Amniotic stem cell (primary cell): ENCODE data around the gene C1QL4.

Experiments
- DNase-seq: peaks from one replicate; lab custom pipeline; 2025; lab: John Stamatoyannopoulos, UW

Gene C1QL4

GRCh38 chr12:49347311-49348193 is 10.6 kb upstream of the C1QL4 start:
- no peak for DNase-seq

DNA sequence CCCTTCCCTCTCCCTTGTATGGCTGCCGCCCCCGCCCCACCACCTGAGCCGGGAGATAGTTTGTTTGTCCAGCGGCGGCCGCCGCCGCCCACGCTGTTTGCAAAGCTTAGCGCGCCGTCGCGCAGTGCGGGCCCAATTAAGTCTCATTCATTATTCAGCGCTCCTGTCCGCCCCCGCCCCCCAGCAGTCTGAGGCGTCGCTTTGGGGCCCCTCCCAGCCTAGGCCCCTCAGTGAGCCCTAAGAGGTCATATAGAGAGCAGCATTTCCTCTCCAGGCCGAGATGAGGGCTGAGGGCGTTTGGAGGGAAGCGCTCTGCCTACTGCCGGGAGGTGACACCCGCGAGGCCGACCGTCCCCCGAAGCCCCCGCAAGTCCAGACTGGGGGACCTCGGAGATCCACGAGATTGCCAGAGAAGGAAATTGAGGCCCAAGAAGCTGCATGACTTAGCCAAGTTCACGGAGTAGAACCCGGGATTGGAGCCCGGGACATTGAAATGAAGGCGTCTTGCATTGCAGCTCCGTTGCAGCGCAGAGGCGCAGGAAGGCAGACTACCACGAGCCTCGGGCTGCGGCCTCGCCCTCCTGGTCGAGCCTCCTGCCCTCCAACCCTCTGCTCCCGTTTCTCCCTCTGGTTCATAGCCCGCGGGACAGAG is 9.8 kb upstream of the C1QL4 start, which contains the start of gene DNAJC22:
TSS of gene DNAJC22 (plus strand) at position 230 of the 652 bp plus-strand sequence. CDS start 1,985 bp downstream, outside the sequence.
- DNase-seq = no peak

GRCh38 chr12:49345825-49346658 is 9.1 kb upstream of the C1QL4 start:
- no peak for DNase-seq

- DNase-seq = no peak
Observed at GRCh38 chr12:49345051-49345824, 8.2 kb upstream of the C1QL4 start.

GRCh38 chr12:49344486-49345050 is 7.6 kb upstream of the C1QL4 start:
- DNase-seq = no peak

DNA sequence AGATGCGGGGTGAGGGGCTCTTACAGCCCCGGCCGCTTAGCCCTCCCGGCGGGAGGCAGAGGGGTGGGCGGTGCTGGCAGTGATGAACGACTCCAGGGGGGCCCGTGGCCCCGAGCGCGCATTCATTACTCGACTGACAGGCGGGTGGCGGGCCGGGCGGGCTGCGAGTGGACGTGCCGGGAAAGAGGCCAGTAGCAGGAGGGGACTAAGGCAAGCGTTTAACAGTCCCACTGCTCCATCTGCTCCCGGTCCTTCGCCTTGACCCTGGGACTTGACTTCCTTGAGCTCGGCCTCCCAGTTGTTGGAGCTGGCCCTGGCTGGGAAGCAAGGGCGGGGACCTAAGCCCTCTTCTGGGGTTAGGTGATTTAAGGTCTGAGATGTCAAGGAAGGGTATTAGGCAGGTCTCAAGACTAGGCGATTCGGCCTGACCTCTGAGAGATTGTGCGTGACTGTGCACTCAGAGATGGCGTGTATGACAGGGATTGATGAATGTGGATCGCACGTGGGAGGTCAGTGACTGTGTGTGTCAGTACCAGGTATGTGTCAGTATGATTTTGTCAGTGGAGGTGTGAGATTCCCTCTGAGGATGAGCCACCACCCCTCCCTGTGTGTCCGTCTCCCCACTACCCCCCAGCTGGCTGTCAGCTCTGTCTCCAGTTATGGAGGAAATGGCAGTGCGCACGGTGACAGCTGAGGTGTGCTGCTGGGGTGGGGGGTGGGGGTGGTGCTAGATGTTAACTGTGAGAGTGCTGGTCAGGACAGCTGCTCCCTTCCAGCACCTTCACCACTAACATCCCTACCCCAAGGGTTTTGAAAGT is 6.1 kb upstream of the C1QL4 start:
- no peak for DNase-seq

GRCh38 chr12:49342066-49342913 is 5.3 kb upstream of the C1QL4 start:
- peak; percentile 53 for DNase-seq

DNA sequence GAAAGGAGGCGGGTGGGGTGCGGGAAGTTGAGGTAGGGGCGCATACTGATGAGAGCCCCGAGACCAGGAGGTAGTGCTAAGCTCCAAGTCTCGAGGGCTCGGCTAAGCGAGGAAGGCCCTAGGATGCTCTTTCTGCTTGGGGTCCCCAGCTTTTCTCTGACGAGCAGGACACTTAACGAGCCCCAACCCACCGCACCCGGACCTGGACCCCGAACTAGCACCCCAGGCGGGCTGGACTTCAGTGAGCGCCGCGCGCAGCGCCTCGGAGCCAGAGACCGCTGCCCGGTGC is 4.7 kb upstream of the C1QL4 start:
- no peak for DNase-seq

GRCh38 chr12:49340971-49341776 is 4.2 kb upstream of the C1QL4 start:
- DNase-seq = no peak

GRCh38 chr12:49340095-49340870 is 3.3 kb upstream of the C1QL4 start:
- no peak for DNase-seq

DNA sequence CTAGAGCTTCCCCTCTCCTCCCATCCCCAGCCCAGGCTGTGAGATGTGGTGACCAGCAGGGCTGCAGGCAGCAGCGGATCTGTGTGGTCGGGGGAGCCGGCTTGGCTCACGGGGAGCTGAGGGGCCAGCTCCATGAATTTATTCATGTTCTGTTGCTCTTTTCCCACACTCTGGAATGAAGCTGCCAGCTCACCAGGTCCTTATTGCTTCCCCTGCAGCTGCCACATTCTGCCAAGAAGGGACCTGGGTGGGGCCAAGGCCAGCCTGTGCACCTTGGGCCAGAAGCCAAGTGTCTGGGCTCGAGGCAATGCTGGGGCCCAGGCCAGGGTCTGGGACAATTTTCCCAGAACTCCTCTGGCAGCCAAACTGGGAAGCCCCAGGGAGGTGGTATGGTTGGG is 2.5 kb upstream of the C1QL4 start:
- DNase-seq = no peak

DNA sequence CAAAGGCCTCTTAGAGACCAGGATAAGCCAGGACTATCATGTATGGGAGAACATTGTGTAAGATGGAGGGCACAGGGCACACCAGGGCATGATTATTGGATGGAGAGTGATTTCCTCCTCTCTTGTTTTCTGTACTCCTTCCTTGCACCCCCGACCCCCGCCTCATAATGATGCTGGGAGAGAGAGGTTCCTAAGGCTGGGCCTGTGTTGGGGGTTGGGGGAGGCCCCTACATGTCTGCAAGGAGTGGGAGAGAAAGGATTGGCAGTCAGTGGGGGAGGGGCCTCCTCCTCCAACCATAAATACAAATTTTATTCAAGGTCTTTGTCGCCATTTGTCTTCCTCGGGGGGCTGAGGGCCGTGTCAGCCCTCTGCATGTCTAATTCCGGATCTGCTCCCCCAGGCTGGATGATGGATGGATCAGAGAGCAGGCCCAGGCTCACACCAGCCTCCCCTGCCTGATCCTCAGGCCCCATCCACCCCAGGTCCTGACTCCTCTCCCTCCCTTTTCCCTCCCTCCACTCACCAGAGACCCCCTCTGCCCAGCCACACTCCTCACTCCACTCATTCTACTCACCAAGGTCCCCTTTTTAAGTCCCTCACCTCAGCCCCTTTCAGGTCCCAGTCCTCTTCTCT is 2.0 kb upstream of the C1QL4 start:
- no peak for DNase-seq

- DNase-seq = no peak
Observed at GRCh38 chr12:49335955-49336644, 888 bp downstream of the C1QL4 start.

DNA sequence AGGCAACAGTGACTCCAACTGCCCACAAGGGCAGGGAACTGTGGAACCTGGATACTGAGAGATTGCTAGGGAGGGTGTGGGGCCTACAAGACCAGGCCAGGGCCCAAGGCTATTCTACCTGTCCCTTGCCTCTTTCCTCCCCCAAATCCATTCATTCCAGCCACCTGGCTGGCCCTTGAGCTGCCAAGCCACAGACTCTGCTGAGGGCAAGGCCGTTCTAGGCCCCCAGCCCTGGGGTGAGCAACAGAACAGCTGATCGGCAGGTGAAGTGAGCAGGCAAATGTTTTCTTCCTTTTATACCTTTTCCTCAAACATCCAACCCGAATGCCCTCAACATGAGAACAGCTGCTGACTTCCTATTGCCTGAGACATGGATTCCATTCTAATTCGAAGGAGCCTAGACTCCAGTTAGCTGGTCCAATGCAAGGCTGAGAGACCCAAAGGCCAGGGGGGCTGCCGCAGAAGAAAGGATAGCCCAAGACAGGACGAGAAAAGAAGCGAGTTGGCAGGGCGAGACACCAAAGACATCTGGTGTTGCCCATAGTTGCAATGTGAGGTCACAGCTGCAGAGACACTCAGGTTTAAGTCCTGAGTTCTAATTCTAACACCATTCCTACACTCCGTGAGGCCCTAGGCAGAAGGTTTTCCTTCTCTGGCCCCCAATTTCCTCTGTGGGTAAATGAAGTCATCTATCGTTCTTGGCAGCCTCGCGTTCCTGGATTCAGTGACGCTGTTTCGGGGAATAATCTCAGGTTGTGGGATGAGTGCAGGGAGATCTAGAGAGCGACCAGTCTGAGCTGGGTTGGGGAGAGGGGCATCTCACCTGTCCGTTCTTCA is 1.7 kb downstream of the C1QL4 start:
- no peak for DNase-seq

DNA sequence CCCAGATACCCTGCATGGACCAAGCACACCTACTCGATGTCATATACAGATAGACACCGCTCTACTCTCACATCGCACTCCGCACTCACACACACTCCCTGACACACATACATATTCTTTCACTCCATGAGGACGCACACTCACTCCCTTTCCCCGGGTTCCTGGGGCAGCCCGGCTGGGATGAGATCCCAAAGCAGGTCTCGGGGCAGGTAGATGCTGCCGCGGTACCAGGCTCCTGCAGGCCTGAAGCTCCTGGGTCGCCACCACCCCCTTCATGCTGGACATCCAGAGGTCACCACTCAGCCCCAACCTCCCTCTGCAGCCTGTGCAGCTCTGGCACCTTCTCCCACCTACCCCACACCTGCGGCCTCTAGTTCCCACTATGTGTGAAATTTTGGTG is 2.3 kb downstream of the C1QL4 start:
- no peak for DNase-seq

DNA sequence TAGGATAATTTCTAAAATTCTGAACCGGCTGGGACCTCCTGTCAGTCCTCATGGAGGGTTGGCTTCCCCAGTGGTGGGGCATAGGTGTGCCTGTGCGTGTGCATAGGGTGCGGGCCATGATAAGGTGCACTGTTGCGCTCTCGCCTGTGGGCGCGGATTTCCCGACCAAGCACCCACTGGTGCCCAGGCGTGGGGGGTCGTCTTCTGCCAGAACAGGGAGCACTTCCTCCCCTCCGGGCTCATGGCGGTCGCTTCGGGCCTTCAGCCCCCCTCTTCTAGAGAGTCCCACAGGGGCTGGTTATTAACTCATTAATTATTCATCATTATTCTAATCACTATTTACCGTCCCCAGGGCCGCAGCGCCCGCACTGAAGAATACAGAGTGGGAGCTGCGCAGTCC is 2.8 kb downstream of the C1QL4 start:
- no peak for DNase-seq
